NCI-H526 treated with DMSO at 0.1 percent for 48 hours (cell line): ENCODE measurements around the gene RASAL1.

Experiments
- DNase-seq: peaks from one replicate; lab custom pipeline; 2025; lab: John Stamatoyannopoulos, UW

RASAL1 gene

DNA sequence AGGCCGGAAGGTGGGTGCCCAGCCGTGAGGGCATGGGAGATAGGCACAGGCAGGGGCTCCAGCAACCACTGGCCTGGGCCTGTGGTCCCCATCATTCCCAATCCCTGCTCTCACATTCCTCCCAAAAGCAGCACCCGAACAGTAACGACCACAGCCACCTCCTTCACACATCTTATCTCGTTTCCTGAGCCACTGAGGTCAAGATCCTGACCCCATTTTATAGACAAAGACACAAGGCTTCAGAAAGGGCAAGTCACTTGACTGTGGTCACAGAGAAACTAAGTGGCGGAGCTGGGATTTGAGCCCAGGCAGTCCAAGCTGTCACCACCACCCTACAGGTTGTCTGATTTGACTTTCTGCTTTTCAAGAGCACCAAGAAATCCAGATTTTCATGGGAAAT, 40.2 kb downstream of the RASAL1 start:
- no peak for DNase-seq

DNA sequence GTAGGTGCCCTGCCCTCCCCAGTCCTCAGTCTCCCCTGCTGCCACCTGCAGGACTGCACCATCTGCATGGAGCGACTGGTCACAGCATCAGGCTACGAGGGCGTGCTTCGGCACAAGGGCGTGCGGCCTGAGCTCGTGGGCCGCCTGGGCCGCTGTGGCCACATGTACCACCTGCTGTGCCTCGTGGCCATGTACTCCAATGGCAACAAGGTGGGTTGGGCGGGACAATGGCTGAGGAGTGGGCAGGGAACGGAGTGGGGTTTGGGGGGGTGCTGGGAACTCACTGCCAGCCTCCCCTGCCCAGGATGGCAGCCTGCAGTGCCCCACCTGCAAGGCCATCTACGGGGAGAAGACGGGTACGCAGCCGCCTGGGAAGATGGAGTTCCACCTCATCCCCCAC, 40.8 kb downstream of the RASAL1 start:
- no peak for DNase-seq

DNA sequence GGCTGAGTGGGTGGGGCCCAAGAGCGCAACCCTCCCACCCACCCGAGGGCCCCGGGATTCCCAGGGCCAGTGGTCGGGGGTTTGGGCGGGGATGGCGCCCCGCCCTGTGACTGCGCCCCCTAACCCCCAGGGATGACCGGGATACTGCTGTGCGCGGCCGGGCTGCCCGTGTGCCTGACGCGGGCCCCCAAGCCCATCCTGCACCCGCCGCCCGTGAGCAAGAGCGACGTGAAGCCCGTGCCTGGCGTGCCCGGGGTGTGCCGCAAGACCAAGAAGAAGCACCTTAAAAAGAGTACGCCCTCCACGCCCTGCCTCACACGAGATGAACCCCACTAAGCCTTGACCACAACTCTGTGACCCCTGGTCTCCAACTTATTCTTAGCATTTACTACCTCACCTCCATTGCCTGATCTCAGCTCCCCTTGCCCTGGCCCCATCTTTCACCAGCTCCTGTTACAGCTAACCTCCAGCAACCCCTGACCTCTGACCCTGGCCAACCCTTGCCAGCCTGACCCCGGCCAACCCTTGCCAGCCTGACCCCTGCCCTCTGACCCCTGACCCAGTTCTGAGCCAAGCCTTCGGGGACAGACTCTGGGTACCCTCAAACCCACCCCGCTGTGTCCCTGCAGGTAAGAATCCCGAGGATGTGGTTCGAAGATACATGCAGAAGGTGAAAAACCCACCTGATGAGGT, 42.0 kb downstream of the RASAL1 start:
- no peak for DNase-seq

DNA sequence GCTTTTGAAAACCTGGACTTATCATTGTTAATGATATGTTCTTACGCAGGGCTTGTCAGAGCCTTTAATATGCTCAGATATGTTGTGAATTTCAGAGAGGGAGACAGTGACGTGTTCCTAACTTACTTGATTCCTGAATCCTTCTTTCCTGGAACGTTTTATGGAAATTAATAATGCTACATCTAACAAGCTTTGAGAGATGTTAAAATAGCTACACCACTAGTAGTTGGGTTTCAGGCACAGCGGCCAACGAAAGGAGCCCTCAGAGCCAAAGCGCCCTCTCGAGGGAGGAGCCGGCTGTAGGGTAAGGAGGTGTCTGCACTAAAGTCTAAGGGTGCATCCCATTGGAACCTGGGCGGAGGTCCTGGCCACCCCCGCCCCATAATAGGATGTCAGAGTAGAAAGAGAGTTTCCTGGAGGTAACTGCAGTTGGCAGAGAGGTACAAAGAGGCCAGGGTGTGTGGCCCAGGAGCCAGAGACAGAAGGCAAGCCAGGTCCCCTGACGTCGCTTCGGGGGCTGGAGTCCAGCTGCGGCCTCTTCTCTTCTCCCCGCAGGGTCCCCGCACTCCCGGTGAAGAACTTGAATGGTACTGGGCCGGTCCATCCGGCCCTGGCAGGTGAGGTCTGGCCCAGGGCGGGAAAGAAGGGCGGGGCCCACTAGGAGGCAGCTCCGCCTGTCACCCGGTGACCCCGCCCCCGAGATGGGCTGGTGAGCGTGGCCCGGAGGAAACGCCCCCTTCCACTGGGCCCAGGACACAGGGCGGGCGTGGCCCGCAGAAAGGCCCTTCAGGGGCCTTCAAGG, 42.8 kb downstream of the RASAL1 start:
- DNase-seq, result no peak

DNA sequence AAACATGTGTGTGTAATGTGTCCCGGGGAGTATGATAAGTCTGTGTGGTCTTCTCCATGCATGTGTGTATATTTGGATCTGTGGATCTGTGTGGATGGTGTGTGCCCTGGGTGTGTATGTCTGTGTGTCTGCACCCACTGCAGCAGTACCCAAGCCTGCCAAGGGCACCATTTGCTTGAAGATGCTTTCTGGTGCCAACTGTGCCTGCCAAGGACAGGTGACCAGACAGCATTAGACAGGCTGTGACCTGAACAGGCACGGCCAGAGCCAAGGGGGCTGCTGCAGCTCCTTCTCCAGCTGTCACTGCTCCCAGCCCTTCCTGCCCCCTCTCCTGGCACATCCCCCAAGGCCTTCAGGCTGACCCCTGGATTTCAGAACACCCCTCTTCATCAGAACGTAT, 44.1 kb downstream of the RASAL1 start:
- no peak for DNase-seq

DNA sequence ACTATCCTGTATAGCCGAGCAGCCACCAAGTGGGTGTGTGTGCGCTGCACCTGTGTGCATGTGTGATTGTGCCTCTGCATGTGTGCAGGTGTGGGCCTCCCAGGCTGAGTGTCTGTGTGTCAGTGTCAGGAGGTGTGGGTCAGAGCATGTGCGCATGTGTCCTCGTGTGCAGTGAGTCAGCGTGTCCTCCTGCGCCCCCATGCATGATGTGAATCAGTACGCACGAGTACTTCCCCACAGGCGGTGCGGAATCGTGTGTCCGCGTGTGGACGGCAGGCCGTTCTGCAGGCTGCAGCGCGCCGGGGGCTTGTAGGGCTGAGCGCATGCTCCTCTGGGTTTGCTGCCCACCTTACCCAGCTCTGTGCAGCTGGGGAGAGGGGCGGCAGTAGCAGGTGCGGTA, 44.8 kb downstream of the RASAL1 start:
- DNase-seq, result no peak

DNA sequence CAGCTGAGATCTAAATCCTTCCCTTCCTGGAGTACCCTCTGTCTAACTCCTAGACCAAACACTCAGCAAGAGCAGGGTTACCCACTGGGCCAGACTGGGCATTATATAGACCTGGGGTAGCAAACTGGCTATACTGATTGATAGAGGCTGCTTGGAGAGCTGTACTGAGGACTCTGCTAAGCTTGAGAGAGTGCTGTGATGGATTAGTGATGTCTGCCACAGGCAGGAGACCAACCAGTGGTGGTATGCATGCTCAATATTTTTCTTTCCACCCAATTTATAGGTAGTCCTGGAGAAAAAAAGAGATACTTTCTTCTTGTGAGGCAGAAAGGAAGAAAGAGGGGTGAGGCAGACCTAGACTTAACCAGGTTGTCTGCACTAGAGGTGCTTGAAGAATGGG, 45.7 kb downstream of the RASAL1 start:
- DNase-seq, result no peak

DNA sequence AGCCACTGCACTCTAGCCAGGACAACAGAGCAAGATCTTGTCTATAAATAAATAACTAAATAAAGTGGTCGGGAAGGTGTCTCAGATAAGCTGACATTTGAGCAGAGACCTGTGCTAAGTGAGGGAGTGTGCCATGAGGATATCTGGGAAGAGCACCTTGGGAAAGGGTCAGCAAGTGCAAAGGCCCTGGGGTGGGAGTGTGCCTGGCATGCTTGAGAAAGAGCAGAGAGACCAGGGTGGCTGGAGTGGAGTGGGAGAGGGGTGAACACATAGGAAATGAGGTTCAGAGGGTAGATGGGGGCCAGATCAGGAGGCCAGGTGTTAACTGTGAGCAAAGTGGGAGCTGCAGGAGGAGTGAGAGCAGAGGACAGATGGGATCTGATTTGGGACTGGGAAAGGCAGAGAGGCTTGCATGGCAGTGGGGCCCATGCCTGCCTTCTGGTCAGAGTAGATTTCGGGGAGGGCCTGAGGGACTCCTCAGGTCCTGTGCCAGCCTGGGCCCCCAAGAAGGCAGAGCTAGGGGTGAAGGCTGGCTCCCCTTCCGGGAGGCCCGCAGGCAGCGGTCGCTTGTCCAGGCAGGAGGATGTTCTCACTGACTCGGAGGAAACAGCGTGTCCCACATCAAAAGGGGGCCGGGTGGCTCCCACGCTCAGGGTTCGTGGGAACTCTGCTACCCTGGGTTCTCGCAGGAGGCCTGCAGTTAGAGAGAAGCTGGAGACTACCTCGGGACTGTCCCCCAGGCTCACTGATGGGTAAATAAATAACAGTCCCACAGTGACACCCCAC, 46.4 kb downstream of the RASAL1 start:
- no peak for DNase-seq

DNA sequence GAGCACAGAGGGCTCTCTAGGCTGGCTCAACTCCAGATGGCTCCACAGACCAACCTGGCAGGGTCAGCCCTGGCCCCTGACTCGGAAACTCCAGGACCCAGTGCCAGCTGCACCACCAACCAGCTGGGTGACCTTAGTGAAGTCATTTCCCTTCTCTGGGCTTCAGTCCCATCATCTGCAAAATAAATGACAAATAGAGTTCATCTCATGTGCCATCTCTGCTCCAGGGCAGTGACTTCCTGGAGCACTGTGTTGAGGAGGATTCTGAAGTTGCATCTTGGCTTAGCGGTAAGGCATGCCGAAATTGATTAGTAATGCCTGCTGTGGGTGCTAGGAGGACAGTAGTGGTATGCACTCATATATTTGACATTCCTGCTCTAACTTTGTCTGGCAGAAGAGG, 47.5 kb downstream of the RASAL1 start:
- DNase-seq, result no peak

DNA sequence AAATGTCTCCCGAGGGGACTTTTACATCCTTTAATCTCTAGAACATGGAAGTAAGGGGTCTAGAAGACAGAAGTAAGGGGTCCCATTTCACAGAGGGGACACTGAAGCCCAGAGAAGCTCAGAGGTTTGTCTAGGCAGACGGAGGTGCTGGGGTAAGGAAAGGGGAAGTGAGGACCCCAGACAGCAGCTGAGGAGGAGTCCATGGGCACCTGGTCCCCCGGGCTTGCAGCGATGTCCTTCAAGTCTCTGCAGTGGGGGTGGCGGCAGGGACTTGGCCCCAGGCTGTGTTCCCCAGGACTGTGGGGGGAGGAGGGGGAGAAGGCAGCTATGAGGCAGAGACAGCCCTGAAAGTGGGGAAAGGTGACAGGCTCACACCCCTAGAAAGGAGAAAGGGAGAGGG, 48.4 kb downstream of the RASAL1 start:
- DNase-seq, result no peak

DNA sequence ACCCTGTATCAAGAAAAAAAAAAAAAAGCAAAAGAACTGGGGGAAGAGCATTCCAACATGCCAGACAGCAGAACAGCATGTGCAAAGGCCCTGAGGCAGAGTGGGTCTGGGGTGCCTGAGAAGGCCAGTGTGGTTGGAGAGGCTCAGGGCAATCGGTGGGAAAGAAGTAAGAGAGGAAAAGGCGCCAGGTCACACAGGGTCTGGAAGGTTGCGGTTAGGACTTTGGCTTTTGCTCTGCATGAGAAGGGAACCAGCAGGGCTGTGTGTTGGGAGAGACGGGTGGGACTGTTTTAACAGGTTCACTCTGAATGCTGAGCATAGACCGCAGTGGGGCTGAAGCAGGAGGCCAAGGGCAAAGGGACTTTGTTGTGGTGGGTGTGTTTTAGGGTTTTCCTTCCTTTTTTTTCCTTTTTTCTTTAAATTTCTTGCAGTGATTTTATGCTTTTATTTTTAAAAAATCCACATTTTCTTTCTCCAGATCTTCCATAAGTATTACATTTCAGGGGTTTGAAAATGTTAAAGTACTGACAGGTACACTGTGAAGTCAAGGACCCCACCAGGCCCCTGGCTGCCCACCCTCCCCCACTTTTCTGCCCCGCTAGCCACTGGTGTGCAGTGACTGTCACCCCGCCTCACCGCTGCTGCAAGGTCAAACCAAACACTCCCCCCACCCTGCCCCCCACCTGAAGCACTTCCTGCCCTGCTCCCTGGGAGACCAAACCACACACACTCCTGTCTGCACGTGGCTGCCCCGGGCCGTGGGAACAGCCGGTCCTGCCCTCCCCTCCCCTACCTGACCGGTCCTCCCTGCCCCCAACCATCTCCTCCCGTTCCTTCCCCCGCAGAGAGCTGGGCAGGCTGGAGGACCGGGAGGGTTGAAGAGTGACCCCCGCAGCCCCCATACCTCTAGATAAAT, 49.1 kb downstream of the RASAL1 start:
- DNase-seq, result no peak

DNA sequence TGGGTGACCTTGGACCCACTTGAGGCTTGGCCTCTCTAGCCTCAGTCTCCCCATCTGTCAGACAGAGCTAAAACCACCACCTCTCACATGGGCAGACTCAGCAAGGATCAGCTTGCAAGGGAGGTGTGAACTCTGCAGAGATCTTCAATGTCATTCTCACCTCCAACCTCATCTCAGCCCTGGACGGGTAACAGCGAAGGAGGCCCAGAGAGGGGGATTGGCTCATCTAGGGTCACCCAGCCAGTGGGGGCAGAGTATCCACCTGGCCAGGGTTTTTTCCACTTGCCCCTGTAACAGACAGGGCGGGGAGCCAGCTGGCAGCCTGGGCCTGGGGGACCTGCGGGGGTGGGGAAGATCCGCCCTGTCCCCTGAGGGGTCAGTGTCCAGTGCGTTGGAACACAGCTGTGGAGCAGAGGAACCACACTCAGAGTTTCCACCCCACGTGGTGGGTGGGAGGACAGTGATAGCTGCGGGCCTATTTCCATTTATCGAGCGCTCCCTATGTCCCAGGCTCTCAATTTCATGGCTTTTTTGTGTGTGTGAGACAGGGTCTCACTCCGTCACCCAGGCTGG, 51.6 kb downstream of the RASAL1 start:
- no peak for DNase-seq

DNA sequence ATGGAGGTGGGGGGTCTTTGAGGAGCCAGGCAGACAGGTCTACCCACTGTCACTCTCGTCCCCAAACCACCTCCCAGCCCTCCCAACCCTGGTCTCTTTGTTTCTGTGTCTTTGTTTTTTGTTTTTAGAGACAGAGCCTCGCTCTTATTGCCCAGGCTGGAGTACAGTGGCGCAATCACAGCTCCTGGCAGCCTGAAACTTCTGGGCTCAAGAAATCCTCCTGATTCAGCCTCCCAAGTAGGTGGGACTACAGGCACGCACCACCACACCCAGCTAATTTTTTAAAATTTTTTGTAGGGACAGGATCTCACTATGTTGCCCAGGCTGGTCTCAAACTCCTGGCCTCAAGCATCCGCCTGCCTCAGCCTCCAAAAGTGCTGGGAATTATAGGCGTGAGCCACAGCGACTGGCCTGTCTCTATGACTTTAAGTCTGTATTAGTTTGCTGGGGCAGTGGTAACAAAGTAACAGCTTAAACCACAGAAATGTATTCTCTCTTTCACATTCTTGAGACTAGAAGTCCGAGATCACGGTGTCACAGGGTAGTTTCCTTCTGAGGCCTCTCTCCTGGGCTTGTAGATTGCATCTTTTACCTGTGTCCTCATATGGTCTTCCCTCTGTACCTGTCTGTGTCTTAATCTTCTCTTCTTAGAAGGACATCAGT, 52.9 kb downstream of the RASAL1 start:
- no peak for DNase-seq

DNA sequence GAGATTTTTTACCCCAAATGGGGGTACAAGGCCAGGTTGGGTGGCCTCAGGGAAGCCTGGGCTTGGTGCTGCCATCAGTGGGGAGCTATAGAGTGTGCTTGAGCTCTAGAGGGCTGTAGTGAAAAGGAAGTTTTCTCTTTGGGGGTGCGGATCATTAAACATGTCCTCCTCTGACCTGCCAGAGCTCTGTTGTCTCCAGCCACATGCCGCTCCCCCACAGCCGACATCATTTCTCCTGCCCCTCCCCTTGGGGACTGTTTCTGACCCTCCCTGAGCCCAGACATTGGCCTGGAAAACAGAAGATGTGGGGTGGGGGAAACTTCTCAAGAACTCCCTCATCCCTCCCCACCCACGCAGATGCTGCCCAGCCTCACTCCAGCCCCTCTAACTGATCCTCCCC, 53.7 kb downstream of the RASAL1 start:
- DNase-seq, result no peak

DNA sequence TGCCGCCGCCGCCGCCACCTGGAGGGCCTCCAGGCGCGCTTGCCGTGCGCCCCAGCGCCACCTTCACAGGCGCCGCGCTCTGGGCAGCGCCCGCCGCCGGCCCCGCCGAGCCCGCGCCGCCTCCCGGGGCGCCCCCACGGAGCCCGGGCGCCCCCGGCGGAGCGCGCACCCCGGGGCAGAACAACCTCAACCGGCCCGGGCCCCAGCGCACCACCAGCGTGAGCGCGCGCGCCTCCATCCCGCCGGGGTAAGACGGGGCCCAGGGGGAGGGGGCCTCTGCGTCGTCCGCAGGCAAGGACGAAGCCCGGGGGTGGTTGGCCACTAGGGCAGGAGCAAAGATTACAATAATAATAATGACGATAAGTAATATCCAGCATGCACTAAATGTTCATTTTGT, 57.7 kb downstream of the RASAL1 start:
- DNase-seq, result no peak

DNA sequence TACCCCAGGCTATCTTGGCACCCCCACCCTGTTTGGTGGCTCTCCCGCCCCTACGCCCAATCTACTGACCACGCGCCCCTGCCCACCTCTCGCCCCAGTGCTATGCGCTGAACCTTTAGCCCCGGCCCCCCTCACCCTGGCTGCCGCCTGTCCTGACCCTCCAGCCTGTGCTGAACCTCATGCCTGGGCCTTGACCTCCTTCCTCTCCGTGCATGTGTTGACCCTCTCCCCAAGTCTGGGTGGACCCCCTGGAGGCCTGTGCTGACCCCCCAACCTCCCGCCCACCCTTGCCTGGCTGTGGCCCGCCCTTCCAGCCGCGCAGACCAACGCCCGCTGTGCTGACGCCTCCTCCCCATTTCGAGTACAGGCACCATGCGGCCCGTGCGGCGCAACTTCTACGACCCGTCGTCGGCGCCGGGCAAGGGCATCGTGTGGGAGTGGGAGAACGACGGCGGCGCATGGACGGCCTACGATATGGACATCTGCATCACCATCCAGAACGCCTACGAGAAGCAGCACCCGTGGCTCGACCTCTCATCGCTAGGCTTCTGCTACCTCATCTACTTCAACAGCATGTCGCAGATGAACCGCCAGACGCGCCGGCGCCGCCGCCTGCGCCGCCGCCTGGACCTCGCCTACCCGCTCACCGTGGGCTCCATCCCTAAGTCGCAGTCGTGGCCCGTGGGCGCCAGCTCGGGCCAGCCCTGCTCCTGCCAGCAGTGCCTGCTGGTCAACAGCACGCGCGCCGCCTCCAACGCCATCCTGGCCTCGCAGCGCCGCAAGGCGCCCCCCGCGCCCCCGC, 58.3 kb downstream of the RASAL1 start:
- no peak for DNase-seq

DNA sequence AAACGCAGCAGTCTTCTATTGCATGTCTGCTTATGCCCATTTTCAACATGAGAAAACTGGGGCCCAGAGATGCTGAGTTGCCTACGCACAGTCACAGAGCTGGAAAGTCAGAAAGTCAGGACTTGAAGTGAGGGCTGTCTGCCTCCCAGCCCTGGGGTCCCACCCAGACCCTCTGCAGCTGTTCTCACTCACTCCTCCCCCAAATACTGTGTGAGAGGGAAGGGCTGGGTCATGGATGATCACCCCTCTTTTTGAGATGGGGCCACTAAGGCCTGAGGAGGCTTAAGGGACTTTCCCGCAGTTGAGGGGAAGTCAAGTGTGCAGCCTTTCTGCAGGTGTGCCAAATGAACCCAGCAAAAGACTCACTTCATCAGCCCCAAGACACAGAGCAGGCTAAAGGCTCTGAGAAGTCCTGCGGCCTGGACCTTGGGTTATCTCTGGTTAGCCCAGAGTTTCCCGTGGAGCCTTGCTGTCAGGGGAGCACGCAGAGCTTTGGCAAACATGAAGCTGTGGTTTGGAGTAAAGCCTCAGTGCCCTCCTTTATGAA, 60.4 kb downstream of the RASAL1 start:
- no peak for DNase-seq

DNA sequence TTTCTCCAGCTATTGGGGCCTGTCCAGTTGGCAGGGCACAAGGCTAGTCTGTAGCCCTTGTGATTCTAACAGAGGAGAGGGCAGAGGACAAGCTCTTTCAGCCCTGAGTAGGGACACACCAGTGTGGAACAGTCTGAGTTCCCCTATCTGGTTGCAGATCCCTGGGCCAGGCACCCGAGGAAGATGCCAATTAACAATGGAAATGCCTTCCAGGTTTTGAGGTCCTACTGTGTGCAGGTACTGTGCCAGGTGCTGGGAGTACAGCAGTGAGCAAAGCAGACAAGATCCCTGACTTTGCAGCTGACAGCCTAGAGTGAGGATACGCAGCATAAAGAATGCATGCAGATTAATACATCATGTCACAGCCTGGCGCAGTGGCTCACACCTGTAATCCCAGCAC, 62.0 kb downstream of the RASAL1 start:
- no peak for DNase-seq

DNA sequence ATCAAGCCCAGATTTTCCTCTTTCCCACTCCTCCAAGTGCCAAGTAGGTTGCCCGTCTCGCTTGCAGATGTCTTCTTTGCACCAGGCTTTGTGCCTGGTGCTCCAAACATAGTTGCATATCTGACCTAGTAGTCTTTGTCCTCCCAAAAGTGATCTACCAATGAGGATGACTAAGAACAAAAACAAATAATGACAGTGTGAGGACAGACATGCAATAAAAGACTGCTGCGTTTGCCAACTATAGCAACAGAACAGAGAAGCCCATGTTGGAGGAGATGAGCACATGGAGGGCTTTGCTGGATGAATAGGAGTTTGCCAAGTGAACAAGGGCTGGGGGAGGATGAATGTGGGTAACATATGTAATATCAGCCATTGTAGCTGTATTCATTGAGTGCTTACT, 63.4 kb downstream of the RASAL1 start:
- no peak for DNase-seq
